Measurements from ENCODE around the gene SLC26A5. TPM values are rescaled to one million over a fixed set of nuclear protein-coding genes. Genes with fewer than 3 reads are reported as not detected.

The SLC26A5 gene
- total RNA-seq, 4 donors from 2014 or later = 0.19 TPM; not detected in 3

DNA sequence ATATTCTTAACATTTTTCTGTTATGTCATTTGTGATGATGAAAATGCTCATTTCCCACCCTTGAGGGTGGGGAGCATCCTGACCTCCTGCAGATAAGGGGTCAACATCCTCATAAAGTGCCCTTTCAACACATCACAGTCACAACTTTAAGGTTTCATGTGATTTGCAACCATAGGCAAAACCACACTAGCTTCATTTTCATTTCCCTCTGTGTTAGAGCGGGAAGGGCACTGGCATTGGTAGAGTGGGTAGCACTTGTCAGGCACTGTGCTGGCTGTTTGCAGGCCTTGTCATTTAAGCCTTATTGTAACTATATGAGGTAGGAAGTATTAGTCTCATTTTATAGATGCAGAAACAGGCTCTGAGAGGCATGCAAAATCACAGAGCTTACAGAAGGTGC is 58.8 kb downstream of the SLC26A5 start:
- 58 to 70% methylated on average over 1 of the region's 1 CpG for WGBS, 2 donors

DNA sequence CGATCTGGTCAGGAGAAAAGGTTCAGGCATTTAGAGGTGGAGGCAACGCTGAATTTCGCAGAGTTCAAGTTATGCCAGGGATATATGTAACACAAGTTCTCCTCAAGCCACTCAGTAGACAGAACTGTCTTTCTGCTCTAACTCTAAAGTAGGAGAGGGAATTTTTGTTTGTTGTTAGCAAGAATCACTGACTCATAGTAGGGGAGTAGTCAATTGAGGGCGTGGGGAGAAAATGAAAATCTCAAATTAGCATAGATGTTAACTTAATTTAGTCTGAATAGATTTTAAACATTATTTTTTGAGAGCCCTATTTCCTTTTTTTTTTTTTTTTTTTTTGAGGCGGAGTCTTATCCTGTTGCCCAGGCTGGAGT is 64.0 kb downstream of the SLC26A5 start:
- Histone ChIP-seq H3K9me3 (no peaks in the 10 kb centered on the region), H3K4me1 (no peaks in the 10 kb centered on the region), H3K4me3 (no peak overlapping the region), H3K27ac (no peak overlapping the region), H3K36me3 (no peaks in the 10 kb centered on the region), H3K27me3 (peaks cover 0 to 3% (median 0%) of the 10 kb centered on the region in 4 donors)
- 74 to 83% methylated on average over 5 of the region's 5 CpGs for WGBS, 2 donors
- intact Hi-C loops (cut with DNase I) = no loop called here
- DNase-seq = no peak
- no peak for TF ChIP-seq POLR2A (IDR thresholded peaks at IDR 0.05)

More for the DNA sequence above, 58.8 kb downstream of the SLC26A5 start:
- Histone ChIP-seq H3K27me3 (no peaks in the 10 kb centered on the region), H3K36me3 (no peaks in the 10 kb centered on the region), H3K4me1 (no peaks in the 10 kb centered on the region), H3K27ac (no peak overlapping the region), H3K4me3 (no peak overlapping the region), H3K9me3 (no peaks in the 10 kb centered on the region)
- TF ChIP-seq, protein P1, sequence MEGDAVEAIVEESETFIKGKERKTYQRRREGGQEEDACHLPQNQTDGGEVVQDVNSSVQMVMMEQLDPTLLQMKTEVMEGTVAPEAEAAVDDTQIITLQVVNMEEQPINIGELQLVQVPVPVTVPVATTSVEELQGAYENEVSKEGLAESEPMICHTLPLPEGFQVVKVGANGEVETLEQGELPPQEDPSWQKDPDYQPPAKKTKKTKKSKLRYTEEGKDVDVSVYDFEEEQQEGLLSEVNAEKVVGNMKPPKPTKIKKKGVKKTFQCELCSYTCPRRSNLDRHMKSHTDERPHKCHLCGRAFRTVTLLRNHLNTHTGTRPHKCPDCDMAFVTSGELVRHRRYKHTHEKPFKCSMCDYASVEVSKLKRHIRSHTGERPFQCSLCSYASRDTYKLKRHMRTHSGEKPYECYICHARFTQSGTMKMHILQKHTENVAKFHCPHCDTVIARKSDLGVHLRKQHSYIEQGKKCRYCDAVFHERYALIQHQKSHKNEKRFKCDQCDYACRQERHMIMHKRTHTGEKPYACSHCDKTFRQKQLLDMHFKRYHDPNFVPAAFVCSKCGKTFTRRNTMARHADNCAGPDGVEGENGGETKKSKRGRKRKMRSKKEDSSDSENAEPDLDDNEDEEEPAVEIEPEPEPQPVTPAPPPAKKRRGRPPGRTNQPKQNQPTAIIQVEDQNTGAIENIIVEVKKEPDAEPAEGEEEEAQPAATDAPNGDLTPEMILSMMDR (IDR thresholded peaks at IDR 0.05) = no peak
- no peak for TF ChIP-seq POLR2A (IDR thresholded peaks at IDR 0.05)
- no peak for DNase-seq
- intact Hi-C loops (cut with DNase I) = no loop called here

DNA sequence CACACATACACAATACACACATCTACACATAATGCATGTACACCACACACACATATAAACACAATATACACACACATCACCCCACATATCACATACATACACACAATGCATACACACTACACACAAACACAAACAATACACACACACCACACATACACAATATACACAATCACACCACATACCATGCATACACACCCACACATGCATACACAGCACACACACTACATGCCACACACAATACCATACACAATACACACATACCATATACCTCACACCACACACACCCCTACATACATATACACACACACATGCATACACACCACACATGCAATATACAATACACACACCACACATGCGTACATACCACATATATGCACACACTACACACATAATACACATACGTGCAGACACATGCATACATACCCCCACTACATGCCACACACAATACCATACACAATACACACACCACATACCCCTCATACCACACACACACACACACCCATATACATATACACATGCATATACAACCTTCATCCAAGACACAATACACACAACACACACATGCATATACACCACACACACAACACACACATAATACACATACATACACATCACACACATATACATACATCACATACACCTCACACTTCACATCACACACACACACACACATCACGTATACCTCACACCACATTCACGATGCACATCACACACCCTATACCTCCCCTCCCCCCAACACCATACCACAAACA is 64.6 kb downstream of the SLC26A5 start:
- WGBS, 2 donors = 88 to 96% methylated on average over 4 of the region's 4 CpGs
- DNase-seq = no peak

DNA sequence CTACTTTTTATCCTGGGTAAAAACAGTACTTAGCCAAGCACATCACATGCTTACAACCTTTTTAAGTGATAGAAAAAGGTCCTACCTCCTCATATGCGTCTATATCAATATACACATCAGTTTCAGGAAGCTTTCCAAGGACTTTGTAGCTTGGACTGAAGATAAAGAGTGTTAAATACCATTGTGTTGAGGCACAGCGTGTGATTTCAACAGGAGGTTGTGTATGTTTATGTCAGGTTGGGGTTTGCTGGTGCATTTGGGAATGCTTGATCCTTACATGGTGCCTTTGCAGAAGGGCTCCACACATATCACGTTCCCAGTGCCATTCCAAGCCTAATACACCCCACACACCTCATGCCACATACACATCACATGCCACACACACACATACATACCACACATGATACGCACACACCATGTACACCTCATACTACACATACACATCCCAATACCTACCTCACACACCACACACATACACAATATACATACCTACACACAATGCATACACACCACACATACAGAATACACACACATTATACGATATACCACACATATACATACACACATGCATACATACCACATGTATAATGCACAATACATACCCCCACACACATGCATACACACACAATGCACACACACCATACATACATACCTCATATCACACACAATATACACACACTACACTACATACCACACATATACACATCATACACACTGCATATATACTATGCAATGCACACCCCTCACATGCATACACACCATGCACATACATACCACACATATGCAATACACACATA is 65.4 kb downstream of the SLC26A5 start:
- no peak for DNase-seq
- no peak overlapping the region for H3K27ac ChIP-seq
- no peaks in the 10 kb centered on the region for H3K9me3 ChIP-seq
- TF ChIP-seq POLR2A (IDR thresholded peaks at IDR 0.05) = no peak
- TF ChIP-seq, protein P1 (IDR thresholded peaks at IDR 0.05) = no peak
- no peak overlapping the region for H3K4me3 ChIP-seq
- no peaks in the 10 kb centered on the region for H3K36me3 ChIP-seq
- 69 to 70% methylated on average over 5 of the region's 5 CpGs for WGBS, 2 donors
- peaks cover 0 to 3% (median 0%) of the 10 kb centered on the region in 4 donors for H3K27me3 ChIP-seq
- intact Hi-C loops (cut with DNase I) = no loop called here
- H3K4me1 ChIP-seq = no peaks in the 10 kb centered on the region

More for the DNA sequence above, 64.6 kb downstream of the SLC26A5 start:
- Histone ChIP-seq H3K27ac (no peak overlapping the region), H3K4me1 (no peaks in the 10 kb centered on the region), H3K9me3 (no peaks in the 10 kb centered on the region), H3K27me3 (peaks cover 0 to 3% (median 0%) of the 10 kb centered on the region in 4 donors), H3K36me3 (no peaks in the 10 kb centered on the region), H3K4me3 (no peak overlapping the region)
- TF ChIP-seq, protein P1 (IDR thresholded peaks at IDR 0.05) = no peak
- TF ChIP-seq POLR2A (IDR thresholded peaks at IDR 0.05) = no peak
- intact Hi-C loops (cut with DNase I) = no loop called here

DNA sequence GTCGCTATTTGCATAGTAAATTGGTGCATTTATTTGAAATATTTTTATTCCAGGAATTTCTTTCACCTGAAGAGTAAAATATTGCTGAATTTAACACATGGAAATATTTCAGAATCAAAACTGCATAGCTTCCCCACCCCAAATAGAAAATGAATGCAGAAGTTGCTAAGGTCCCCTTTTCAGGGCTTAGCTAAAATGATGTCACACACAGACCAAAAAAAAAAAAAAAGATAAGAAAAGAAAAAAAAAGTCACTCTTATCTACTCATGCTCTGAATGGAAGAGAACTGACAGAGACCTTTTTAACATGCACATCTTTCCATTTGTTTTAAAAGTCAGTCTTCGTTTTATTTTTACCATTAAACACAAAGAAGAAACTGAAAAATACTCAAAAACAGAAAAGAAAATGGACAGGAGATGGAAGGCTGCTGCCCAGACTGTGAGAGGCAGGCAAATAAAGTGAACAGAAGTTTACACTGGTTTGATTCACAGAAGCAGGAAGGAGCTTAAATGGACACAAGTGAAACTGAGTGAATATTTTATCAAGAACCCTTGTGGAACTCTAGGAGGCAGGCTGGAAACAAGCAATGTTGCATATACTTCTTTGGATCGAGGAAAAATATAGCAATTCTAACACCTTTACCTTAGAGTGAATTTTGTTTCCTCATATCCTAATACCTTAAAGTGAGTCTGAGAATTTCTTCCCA is 66.6 kb downstream of the SLC26A5 start:
- WGBS, 2 donors = 58 to 63% methylated on average over 3 of the region's 3 CpGs
- Histone ChIP-seq H3K27me3 (peaks cover 0 to 3% (median 0%) of the 10 kb centered on the region in 4 donors), H3K27ac (no peak overlapping the region), H3K9me3 (no peaks in the 10 kb centered on the region), H3K4me3 (no peak overlapping the region), H3K4me1 (no peaks in the 10 kb centered on the region), H3K36me3 (no peaks in the 10 kb centered on the region)
- DNase-seq = no peak
- intact Hi-C loops (cut with DNase I) = no loop called here
- TF ChIP-seq, protein P1 (IDR thresholded peaks at IDR 0.05) = no peak
- no peak for TF ChIP-seq POLR2A (IDR thresholded peaks at IDR 0.05)

All from esophagus squamous epithelium (tissue), 5 donors.